GM18507 (cell line): ENCODE results near the gene SUCNR1.
A peak's percentile ranks its signal among the peaks of the same experiment; 100 is the strongest.
"Not testable (repeated sequence)": the region's sequence is repeated elsewhere in the genome, so short reads cannot be mapped to it uniquely, and the experiment has no call there.

Experiments used
- DNase-seq: peaks from one replicate; pipeline ENCODE4 v3.0.0; 2011; ENCODE audit warnings: low read depth; ENCODE audit not compliant: insufficient read length; ENCODE audit errors: extremely low spot score
- FAIRE-seq: peaks from 2 replicates; lab custom pipeline; 2011; peaks lifted over from hg19 to GRCh38; lab: Jason Lieb, UNC

SUCNR1 gene

GRCh38 chr3:151898564-151899261 lies 25.3 kb downstream of the SUCNR1 start:
- not testable (repeated sequence) for DNase-seq, FAIRE-seq

- no peak for DNase-seq
- no peak for FAIRE-seq
These were observed 26.6 kb downstream of the SUCNR1 start for GRCh38 chr3:151899996-151900395.

GRCh38 chr3:151900460-151900859 lies 27.0 kb downstream of the SUCNR1 start:
- DNase-seq (no peak), FAIRE-seq (no peak)

- FAIRE-seq (no peak), DNase-seq (no peak)
These were observed 27.6 kb downstream of the SUCNR1 start for GRCh38 chr3:151900884-151901643.

GRCh38 chr3:151901644-151902285 lies 28.3 kb downstream of the SUCNR1 start:
- FAIRE-seq (no peak), DNase-seq (no peak)

GRCh38 chr3:151903501-151903991 lies 30.1 kb downstream of the SUCNR1 start:
- FAIRE-seq (no peak), DNase-seq (no peak)

GRCh38 chr3:151905647-151906046 lies 32.2 kb downstream of the SUCNR1 start:
- no peak for DNase-seq
- FAIRE-seq: no peak

GRCh38 chr3:151906751-151907150 lies 33.3 kb downstream of the SUCNR1 start:
- DNase-seq (no peak), FAIRE-seq (no peak)

GRCh38 chr3:151908399-151908798 lies 35.0 kb downstream of the SUCNR1 start:
- FAIRE-seq (no peak), DNase-seq (no peak)

- DNase-seq: no peak
- no peak for FAIRE-seq
These were observed 36.4 kb downstream of the SUCNR1 start for GRCh38 chr3:151909681-151910405.

GRCh38 chr3:151911462-151911861 lies 38.0 kb downstream of the SUCNR1 start:
- DNase-seq (no peak), FAIRE-seq (no peak)

- FAIRE-seq (no peak), DNase-seq (no peak)
These were observed 38.6 kb downstream of the SUCNR1 start for GRCh38 chr3:151912028-151912427.

- no peak for DNase-seq
- no peak for FAIRE-seq
These were observed 43.3 kb downstream of the SUCNR1 start for GRCh38 chr3:151916781-151917180.

- FAIRE-seq (peak; percentile 91), DNase-seq (peak; percentile 5)
These were observed 45.0 kb downstream of the SUCNR1 start for GRCh38 chr3:151918253-151919029.

- DNase-seq: no peak
- no peak for FAIRE-seq
These were observed 45.5 kb downstream of the SUCNR1 start for GRCh38 chr3:151919030-151919328.

- FAIRE-seq (no peak), DNase-seq (no peak)
These were observed 46.0 kb downstream of the SUCNR1 start for GRCh38 chr3:151919446-151919845.

GRCh38 chr3:151923901-151924300 lies 50.5 kb downstream of the SUCNR1 start:
- FAIRE-seq: no peak
- DNase-seq: no peak

GRCh38 chr3:151924753-151925152 lies 51.3 kb downstream of the SUCNR1 start:
- DNase-seq: no peak
- no peak for FAIRE-seq

- DNase-seq (no peak), FAIRE-seq (no peak)
These were observed 52.0 kb downstream of the SUCNR1 start for GRCh38 chr3:151925419-151925818.
